GM10266 (cell line): ENCODE data around the gene PHACTR3.

Experiments used
- DNase-seq: peaks from one replicate; pipeline ENCODE4 v3.0.0; 2012; ENCODE audit errors: extremely low spot score
- CTCF ChIP-seq: IDR thresholded peaks from 2 replicates; pipeline ENCODE4 v1.5.1; 2012; ENCODE audit warnings: mild to moderate bottlenecking, low read depth; ENCODE audit not compliant: control insufficient read depth, insufficient read depth; ENCODE audit errors: missing control alignments

Gene PHACTR3

DNA sequence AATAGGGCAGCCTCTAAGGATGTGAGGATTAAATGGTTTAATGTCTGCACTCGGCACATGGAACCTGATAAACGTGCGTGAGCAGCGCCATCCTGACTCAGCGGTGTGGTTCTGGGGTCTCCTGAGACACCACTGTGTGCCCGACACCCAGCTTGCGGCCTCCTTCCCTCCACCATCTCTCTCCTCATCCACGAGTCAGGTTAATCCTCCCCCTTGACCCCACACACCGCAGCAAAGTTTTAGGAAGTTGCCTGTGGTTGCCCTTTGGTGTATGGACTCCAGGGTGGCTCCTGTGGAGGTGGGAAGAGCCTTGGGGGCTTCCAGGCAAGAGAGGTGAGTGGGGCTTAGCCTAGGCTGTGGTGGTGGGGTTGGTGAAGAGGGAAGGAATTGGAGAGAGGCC, 68.2 kb downstream of the PHACTR3 start:
- no peak for DNase-seq
- TF ChIP-seq CTCF = no peak

DNA sequence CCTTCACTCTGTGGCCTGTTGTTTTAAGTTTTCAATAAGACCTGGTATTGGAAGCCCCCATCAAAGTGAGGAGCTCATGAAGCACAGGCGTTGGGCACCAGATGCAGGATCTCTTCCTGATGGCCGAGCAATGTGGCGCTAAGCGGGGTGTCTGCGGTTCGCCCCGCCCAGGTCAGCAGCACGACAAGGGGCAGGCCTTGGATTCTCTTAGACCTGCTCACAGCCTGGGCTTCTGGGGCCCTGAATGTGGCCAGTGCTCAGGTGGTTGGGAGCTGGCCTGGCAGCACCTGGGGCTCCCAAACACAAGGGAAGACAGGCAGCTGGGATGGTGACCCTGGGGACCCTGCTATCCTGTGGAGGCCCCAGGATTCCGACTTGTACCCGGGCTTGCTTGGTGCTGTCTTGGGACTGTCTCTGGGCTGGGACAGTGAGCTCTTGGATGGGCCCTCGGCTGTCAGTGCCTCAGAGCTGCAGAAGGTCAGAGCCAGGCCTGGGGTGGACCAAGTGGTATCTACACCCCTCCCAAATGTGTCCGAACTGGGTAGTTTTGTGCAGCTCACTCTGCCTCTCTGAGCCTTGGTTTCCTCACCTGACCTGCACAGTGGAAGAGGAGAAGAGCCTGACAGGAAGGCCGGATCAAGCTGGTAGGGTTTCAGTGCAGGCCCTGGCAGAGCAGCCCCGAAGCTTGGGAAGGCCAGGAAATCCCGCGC, 69.1 kb downstream of the PHACTR3 start:
- DNase-seq = no peak
- TF ChIP-seq CTCF = no peak

DNA sequence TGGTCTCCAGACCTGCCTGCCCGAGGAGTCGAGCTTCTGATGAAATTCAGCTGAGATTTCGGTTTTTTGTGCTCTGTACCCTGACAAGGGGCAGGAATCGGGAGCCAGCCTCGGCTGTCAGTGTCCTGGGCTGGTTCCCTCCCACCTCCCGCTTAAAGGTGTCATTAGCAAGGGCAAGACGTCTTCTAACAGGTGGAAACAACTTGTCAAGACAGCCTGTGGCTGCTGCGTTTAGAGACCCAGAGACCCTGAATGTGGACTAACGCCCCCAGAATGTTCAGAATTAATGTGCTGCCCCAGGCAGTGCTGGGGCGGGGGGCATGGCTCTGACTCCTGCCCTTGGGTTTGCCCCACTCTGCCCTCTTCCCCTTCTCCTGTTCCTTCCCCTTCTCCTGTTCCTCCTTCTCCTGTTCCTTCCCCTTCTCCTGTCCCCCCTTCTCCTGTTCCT, 69.7 kb downstream of the PHACTR3 start:
- DNase-seq = no peak
- TF ChIP-seq CTCF = no peak

GRCh38 chr20:59676126-59676850, 71.9 kb downstream of the PHACTR3 start:
- no peak for TF ChIP-seq CTCF
- DNase-seq = no peak

DNA sequence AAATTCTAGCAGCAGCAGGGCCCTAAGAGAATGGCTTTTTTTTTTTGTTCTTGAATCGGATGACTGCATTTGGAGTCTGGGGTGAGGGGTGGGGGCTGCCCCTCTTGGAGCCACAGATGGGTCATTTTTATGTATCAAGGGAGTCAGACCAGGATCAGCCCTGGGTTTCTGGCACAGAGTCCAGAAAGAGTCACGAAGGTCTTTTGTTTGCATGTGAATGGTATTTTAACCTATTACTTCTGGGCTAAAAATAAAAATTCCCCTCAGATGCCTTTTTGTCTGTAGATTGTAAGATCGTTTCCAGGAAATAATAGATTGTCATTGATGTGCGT, 72.5 kb downstream of the PHACTR3 start:
- DNase-seq = no peak
- no peak for TF ChIP-seq CTCF

GRCh38 chr20:59677586-59677985, 73.2 kb downstream of the PHACTR3 start:
- no peak for TF ChIP-seq CTCF
- no peak for DNase-seq

- TF ChIP-seq CTCF = no peak
- DNase-seq = no peak
Observed at GRCh38 chr20:59678288-59678687, 73.9 kb downstream of the PHACTR3 start.
